ENCODE measurements around the gene SBK1.

DNA sequence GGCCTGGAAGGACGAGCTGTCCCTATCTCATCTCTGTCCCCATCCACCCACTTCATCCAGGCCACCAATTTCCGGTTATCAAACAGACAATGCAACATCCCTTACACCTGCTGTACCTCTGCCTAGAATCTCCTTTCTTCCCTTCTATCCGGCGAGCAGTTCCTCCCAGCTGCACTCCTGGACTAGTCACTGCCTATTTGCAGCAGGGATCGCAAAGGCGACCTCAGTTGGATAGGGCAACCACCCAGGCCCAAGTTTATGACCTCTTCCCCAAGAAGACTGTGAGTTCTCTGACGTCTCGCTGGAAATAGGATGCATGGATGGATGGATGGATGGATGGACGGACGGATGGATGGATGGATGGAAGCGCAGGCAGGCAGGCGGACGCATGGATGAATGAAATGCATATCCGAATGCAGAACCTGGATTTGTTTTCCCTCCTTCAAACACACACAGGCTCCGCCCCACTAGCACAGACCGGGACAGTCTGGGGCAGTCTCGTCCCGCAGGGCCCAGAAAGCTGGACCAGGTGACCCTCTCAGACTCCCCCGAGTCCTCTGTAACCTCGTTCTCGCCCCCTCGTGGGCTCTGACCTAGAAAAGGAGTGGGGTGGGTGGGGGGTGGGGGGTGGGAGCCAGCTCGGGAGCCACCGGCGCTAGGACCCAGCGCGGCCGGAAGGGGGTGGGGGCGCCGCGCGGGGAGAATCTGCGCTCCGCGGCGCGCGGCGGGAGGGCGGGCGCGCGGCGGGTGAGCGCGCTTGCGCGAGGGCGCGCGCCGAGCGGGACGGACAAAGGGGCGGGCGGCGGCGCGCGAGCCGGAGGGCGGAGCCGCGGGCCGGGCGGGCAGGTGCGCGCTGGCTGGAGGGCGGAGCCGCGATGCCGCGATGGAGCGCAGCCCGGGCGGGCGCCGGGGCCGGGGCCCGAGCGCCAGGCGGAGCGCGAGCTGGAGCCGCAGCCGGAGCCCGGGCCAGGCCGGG lies at the start of gene SBK1:
- no peak for TF ChIP-seq CTCF (conservative IDR thresholded peaks at IDR 0.05; ENCODE audit: low read length)
- TF ChIP-seq EZH2phosphoT487 (IDR thresholded peaks at IDR 0.05; ENCODE audit: borderline replicate concordance, low read depth, low read length): no peak

Measured in OCI-LY7 (cell line).